GM21423 (cell line): ENCODE measurements around the gene GANC.
"Not testable (repeated sequence)": the region's sequence is repeated elsewhere in the genome, so short reads cannot be mapped to it uniquely, and the experiment has no call there.

Experiments used
- ATAC-seq: cut with Tn5 transposase; IDR thresholded peaks from one replicate; pipeline ENCODE4 v1.9.1; 2021; ENCODE audit warnings: mild to moderate bottlenecking, moderate library complexity; ENCODE audit not compliant: unreplicated experiment

Gene GANC

GRCh38 chr15:42282344-42282743 lies 9.3 kb downstream of the GANC start:
- ATAC-seq: no peak

- ATAC-seq: no peak
Measured at GRCh38 chr15:42282926-42283325, 9.9 kb downstream of the GANC start.

- ATAC-seq: no peak
Measured at GRCh38 chr15:42283671-42284070, 10.7 kb downstream of the GANC start.

- no peak for ATAC-seq
Measured at GRCh38 chr15:42284551-42284950, 11.6 kb downstream of the GANC start.

GRCh38 chr15:42285034-42285433 lies 12.0 kb downstream of the GANC start:
- no peak for ATAC-seq

GRCh38 chr15:42286445-42287029 lies 13.5 kb downstream of the GANC start:
- no peak for ATAC-seq

- no peak for ATAC-seq
Measured at GRCh38 chr15:42287931-42288330, 14.9 kb downstream of the GANC start.

GRCh38 chr15:42289166-42289565 lies 16.2 kb downstream of the GANC start:
- ATAC-seq: no peak

GRCh38 chr15:42301004-42301403 lies 28.0 kb downstream of the GANC start:
- not testable (repeated sequence) for ATAC-seq

- no peak for ATAC-seq
Measured at GRCh38 chr15:42306681-42307080, 33.7 kb downstream of the GANC start.

- no peak for ATAC-seq
Measured at GRCh38 chr15:42313463-42313862, 40.5 kb downstream of the GANC start.

GRCh38 chr15:42314818-42315217 lies 41.8 kb downstream of the GANC start:
- ATAC-seq: no peak

- no peak for ATAC-seq
Measured at GRCh38 chr15:42315521-42315920, 42.5 kb downstream of the GANC start.

- ATAC-seq: not testable (repeated sequence)
Measured at GRCh38 chr15:42316282-42316805, 43.3 kb downstream of the GANC start.

- ATAC-seq: no peak
Measured at GRCh38 chr15:42319206-42319605, 46.2 kb downstream of the GANC start.

GRCh38 chr15:42324308-42324707 lies 51.3 kb downstream of the GANC start:
- no peak for ATAC-seq

GRCh38 chr15:42329161-42329560 lies 56.2 kb downstream of the GANC start:
- no peak for ATAC-seq

GRCh38 chr15:42329992-42330391 lies 57.0 kb downstream of the GANC start:
- no peak for ATAC-seq

GRCh38 chr15:42331235-42331634 lies 58.2 kb downstream of the GANC start:
- ATAC-seq: no peak

GRCh38 chr15:42332331-42332730 lies 59.3 kb downstream of the GANC start:
- ATAC-seq: no peak

GRCh38 chr15:42335074-42335473 lies 62.1 kb downstream of the GANC start:
- ATAC-seq: no peak

GRCh38 chr15:42336650-42337049 lies 63.6 kb downstream of the GANC start:
- ATAC-seq: not testable (repeated sequence)

GRCh38 chr15:42337104-42337503 lies 64.1 kb downstream of the GANC start:
- ATAC-seq: not testable (repeated sequence)
